ENCODE results near the gene ZNF512.

- TF ChIP-seq RCOR1 (IDR thresholded peaks at IDR 0.05; ENCODE audit: low read depth, low read length), result no peak
- TF ChIP-seq, protein P1, sequence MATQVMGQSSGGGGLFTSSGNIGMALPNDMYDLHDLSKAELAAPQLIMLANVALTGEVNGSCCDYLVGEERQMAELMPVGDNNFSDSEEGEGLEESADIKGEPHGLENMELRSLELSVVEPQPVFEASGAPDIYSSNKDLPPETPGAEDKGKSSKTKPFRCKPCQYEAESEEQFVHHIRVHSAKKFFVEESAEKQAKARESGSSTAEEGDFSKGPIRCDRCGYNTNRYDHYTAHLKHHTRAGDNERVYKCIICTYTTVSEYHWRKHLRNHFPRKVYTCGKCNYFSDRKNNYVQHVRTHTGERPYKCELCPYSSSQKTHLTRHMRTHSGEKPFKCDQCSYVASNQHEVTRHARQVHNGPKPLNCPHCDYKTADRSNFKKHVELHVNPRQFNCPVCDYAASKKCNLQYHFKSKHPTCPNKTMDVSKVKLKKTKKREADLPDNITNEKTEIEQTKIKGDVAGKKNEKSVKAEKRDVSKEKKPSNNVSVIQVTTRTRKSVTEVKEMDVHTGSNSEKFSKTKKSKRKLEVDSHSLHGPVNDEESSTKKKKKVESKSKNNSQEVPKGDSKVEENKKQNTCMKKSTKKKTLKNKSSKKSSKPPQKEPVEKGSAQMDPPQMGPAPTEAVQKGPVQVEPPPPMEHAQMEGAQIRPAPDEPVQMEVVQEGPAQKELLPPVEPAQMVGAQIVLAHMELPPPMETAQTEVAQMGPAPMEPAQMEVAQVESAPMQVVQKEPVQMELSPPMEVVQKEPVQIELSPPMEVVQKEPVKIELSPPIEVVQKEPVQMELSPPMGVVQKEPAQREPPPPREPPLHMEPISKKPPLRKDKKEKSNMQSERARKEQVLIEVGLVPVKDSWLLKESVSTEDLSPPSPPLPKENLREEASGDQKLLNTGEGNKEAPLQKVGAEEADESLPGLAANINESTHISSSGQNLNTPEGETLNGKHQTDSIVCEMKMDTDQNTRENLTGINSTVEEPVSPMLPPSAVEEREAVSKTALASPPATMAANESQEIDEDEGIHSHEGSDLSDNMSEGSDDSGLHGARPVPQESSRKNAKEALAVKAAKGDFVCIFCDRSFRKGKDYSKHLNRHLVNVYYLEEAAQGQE (IDR thresholded peaks at IDR 0.05), result no peak
- no peak for TF ChIP-seq PHF8 (IDR thresholded peaks at IDR 0.05; ENCODE audit: borderline replicate concordance, low read depth)
- no peak for TF ChIP-seq HDAC2 (IDR thresholded peaks at IDR 0.05)
- TF ChIP-seq POLR2A (IDR thresholded peaks at IDR 0.05; ENCODE audit: low read length), result no peak
- no peak for TF ChIP-seq CTCF (IDR thresholded peaks at IDR 0.05)
- TF ChIP-seq EP300 (IDR thresholded peaks at IDR 0.05), result no peak
- no peak for TF ChIP-seq NFE2L2 (conservative IDR thresholded peaks at IDR 0.05; ENCODE audit: low read length)
Measured at GRCh38 chr2:27569398-27569797, 13.4 kb upstream of the ZNF512 start.
